MM.1S (cell line): ENCODE results near the gene HS6ST1.

Experiments
- DNase-seq: peaks from one replicate; pipeline ENCODE4 v3.0.0-alpha.2; 2015
- H2AFZ ChIP-seq: fragments of 300-600 bp; sonication (generic); 2 replicates; pipeline ENCODE4 v1.6.0; 2016; ENCODE audit warnings: antibody characterized with exemption, low read length
- H3F3A ChIP-seq: fragments of 300-600 bp; sonication (generic); 2 replicates; pipeline ENCODE4 v1.6.1; 2016; ENCODE audit warnings: mild to moderate bottlenecking, antibody characterized with exemption, low read length, moderate library complexity, mixed read lengths; ENCODE audit not compliant: insufficient read depth
- H3K27ac ChIP-seq: fragments of 300-600 bp; sonication (generic); 2 replicates; pipeline ENCODE4 v1.5.1; 2016; ENCODE audit warnings: mild to moderate bottlenecking, low read length
- H3K27me3 ChIP-seq: fragments of 300-600 bp; sonication (generic); replicated peaks from 2 replicates; pipeline ENCODE4 v1.6.0; 2016; ENCODE audit warnings: low read length; ENCODE audit not compliant: insufficient read depth
- H3K36me3 ChIP-seq: fragments of 300-600 bp; sonication (generic); replicated peaks from 2 replicates; pipeline ENCODE4 v1.6.1; 2016; ENCODE audit warnings: mild to moderate bottlenecking, low read length, mixed read lengths; ENCODE audit not compliant: insufficient read depth
- H3K4me1 ChIP-seq: fragments of 300-600 bp; sonication (generic); 2 replicates; pipeline ENCODE4 v1.6.1; 2016; ENCODE audit warnings: low read length, mixed read lengths
- H3K4me2 ChIP-seq: fragments of 300-600 bp; sonication (generic); 2 replicates; pipeline ENCODE4 v1.6.0; 2016; ENCODE audit warnings: low read depth, low read length
- H3K4me3 ChIP-seq: fragments of 300-600 bp; sonication (generic); 2 replicates; pipeline ENCODE4 v1.5.1; 2016; ENCODE audit warnings: low read length, mixed read lengths
- H3K79me2 ChIP-seq: fragments of 300-600 bp; sonication (generic); 2 replicates; pipeline ENCODE4 v1.6.1; 2016; ENCODE audit warnings: mixed run types, low read length, mixed read lengths
- H3K9ac ChIP-seq: fragments of 300-600 bp; sonication (generic); 2 replicates; pipeline ENCODE4 v1.6.1; 2016; ENCODE audit warnings: low read length, mixed read lengths
- H3K9me2 ChIP-seq: fragments of 300-600 bp; sonication (generic); replicated peaks from 2 replicates; pipeline ENCODE4 v1.6.1; 2016; ENCODE audit warnings: mild to moderate bottlenecking, low read length, mixed read lengths; ENCODE audit not compliant: insufficient read depth
- H3K9me3 ChIP-seq: fragments of 300-600 bp; sonication (generic); replicated peaks from 2 replicates; pipeline ENCODE4 v1.6.1; 2016; ENCODE audit warnings: mild to moderate bottlenecking, low read length, mixed read lengths; ENCODE audit not compliant: insufficient read depth
- H4K20me1 ChIP-seq: fragments of 300-600 bp; sonication (generic); 2 replicates; pipeline ENCODE4 v1.6.1; 2016; ENCODE audit warnings: mild to moderate bottlenecking, low read length, moderate library complexity, mixed read lengths; ENCODE audit not compliant: insufficient read depth
- EZH2 ChIP-seq: fragments of 300-600 bp; sonication (generic); optimal IDR thresholded peaks from 2 replicates; pipeline ENCODE3; 2017; ENCODE audit warnings: low read depth, mild to moderate bottlenecking, antibody characterized with exemption, low read length, mixed read lengths
- EZH2phosphoT487 ChIP-seq: fragments of 300-600 bp; sonication (generic); IDR thresholded peaks from 2 replicates; pipeline ENCODE4 v1.6.1; 2018; ENCODE audit warnings: antibody characterized with exemption, low read length
- TF ChIP-seq, protein P1 (sequence below): fragments of 300-600 bp; sonication (generic); IDR thresholded peaks from 2 replicates; pipeline ENCODE4 v1.5.1; 2016; ENCODE audit warnings: antibody characterized with exemption, low read length, mixed read lengths

Gene HS6ST1

DNA sequence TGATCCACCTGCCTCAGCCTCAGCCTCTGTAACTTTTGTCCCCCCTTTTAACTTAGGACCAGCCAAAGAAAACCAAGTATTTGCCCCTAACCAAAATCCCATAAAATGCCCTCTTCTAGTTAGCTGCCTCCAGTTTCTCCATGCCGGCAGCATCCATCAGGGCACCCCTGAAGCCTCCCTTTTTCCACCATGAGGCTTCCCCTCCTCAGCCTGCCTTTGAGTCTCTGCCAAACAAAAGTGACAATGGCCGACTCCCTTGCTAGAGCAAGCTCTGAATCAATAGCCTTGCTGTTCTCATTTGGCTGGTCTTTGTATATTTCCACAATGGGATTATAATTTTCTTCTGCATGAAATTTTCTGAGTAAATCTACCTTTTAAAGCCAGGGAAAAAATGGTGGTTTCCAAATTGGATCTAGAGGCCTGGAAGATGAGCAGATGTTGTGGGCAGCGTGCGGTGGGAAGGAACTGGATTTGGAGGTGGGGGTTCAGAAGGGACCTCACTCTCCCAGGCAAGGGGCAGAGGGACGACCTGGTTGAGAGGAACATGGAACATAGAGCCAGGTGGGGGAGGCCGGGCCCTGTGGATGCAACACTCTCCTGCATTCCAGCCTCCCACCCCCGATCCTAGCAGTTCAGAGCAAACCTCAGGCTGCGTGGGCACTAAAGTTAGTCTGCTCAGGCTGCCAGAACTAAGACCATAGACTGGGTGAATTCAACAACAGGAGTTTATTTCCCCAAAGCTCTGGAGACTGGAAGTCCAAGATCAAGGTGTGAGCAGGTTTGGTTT is 80.6 kb downstream of the HS6ST1 start:
- Histone ChIP-seq H3K79me2 (no peaks in the 10 kb centered on the region), H3K27me3 (no peaks in the 10 kb centered on the region), H3K9me3 (no peaks in the 10 kb centered on the region), H3K9ac (no peak overlapping the region), H3K27ac (no peak overlapping the region), H2AFZ (no peak overlapping the region), H4K20me1 (no peaks in the 10 kb centered on the region), H3K4me3 (no peak overlapping the region), H3K36me3 (no peaks in the 10 kb centered on the region), H3F3A (no peaks in the 10 kb centered on the region), H3K4me1 (no peaks in the 10 kb centered on the region), H3K4me2 (no peak overlapping the region), H3K9me2 (no peaks in the 10 kb centered on the region)
- DNase-seq = no peak
- TF ChIP-seq EZH2phosphoT487 (no peak), EZH2 (no peak)
- TF ChIP-seq, protein P1, sequence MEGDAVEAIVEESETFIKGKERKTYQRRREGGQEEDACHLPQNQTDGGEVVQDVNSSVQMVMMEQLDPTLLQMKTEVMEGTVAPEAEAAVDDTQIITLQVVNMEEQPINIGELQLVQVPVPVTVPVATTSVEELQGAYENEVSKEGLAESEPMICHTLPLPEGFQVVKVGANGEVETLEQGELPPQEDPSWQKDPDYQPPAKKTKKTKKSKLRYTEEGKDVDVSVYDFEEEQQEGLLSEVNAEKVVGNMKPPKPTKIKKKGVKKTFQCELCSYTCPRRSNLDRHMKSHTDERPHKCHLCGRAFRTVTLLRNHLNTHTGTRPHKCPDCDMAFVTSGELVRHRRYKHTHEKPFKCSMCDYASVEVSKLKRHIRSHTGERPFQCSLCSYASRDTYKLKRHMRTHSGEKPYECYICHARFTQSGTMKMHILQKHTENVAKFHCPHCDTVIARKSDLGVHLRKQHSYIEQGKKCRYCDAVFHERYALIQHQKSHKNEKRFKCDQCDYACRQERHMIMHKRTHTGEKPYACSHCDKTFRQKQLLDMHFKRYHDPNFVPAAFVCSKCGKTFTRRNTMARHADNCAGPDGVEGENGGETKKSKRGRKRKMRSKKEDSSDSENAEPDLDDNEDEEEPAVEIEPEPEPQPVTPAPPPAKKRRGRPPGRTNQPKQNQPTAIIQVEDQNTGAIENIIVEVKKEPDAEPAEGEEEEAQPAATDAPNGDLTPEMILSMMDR = no peak

DNA sequence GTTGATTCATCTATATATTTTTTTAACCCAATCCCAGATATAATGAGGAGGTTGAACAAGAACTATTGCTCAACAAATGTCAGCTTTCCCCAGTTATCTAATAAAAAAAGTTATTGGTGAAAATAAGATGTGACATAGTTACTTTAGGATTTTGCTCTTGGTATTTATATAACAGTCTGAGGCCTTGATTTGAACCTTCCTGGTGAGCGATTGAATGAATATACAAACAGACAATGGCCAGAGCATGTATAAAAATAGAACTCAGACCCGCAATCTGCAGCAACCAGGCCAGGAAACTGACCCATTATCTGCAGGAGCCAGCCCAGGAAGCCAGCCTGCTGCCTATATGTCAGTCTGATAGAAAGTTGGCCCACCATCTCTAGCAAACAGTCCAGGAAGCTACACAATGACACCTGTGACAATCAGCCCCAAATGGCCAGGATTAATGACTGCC is 81.6 kb downstream of the HS6ST1 start:
- H2AFZ ChIP-seq = no peak overlapping the region
- H3K79me2 ChIP-seq = no peaks in the 10 kb centered on the region
- no peaks in the 10 kb centered on the region for H3K9me3 ChIP-seq
- H3K27me3 ChIP-seq = no peaks in the 10 kb centered on the region
- no peaks in the 10 kb centered on the region for H3K36me3 ChIP-seq
- no peak overlapping the region for H3K27ac ChIP-seq
- DNase-seq = no peak
- no peaks in the 10 kb centered on the region for H3K9me2 ChIP-seq
- no peaks in the 10 kb centered on the region for H3K4me1 ChIP-seq
- no peak overlapping the region for H3K4me2 ChIP-seq
- no peak overlapping the region for H3K9ac ChIP-seq
- no peaks in the 10 kb centered on the region for H4K20me1 ChIP-seq
- TF ChIP-seq EZH2phosphoT487 (no peak), EZH2 (no peak)
- TF ChIP-seq, protein P1 = no peak
- no peak overlapping the region for H3K4me3 ChIP-seq
- no peaks in the 10 kb centered on the region for H3F3A ChIP-seq

DNA sequence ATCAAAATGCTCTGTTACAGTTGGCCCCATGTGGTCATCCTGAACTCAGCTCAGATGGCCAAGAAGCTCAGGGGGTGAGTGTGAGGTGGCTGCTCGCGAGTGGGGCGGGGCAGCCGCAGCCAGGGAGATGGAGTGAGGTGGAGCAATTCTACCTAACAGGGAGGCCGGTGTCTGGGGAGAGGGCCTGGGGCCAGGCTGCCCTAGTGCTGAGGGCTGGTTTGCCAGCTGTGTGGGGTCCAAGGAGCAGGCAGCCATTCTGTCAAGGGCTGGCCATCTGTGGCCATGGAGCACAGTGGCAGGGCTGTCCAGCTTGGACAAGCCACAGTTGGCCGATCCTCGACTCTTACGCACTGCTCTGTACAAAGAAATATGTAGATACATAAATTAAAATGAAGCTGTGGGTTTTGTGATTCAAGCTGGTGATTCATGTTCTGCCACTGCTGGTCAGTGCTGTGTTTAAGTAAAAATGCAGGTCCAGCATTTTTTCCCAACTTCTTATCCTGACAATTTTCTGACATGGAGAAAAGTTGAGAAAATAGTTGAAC is 82.1 kb downstream of the HS6ST1 start:
- H3F3A ChIP-seq = no peaks in the 10 kb centered on the region
- no peaks in the 10 kb centered on the region for H3K9me2 ChIP-seq
- H3K36me3 ChIP-seq = no peaks in the 10 kb centered on the region
- H3K27me3 ChIP-seq = no peaks in the 10 kb centered on the region
- no peaks in the 10 kb centered on the region for H3K9me3 ChIP-seq
- H4K20me1 ChIP-seq = no peaks in the 10 kb centered on the region
- TF ChIP-seq EZH2phosphoT487 (no peak), EZH2 (no peak)
- TF ChIP-seq, protein P1 = no peak
- no peak overlapping the region for H2AFZ ChIP-seq
- H3K27ac ChIP-seq = no peak overlapping the region
- H3K4me3 ChIP-seq = no peak overlapping the region
- DNase-seq = no peak
- no peak overlapping the region for H3K4me2 ChIP-seq
- no peaks in the 10 kb centered on the region for H3K79me2 ChIP-seq
- H3K9ac ChIP-seq = no peak overlapping the region
- H3K4me1 ChIP-seq = no peaks in the 10 kb centered on the region
